Breast epithelium (tissue), 4 donors: ENCODE measurements around the gene IL31. TPM values are rescaled to one million over a fixed set of nuclear protein-coding genes. Genes with fewer than 3 reads are reported as not detected.

Source experiments
- DNase-seq, 2 donors: peaks; one replicate each; pipeline ENCODE4 v3.0.0-alpha.2; 2019; ENCODE audit warnings: low spot score in 2 of 2
- H3K27ac ChIP-seq, 2 donors: fragments of 200-600 bp; sonication (generic) in 1 of 2; one replicate each; pipeline ENCODE4 v1.5.1; 2016 to 2019; ENCODE audit warnings: mild to moderate bottlenecking in 1 of 2
- H3K27me3 ChIP-seq, 2 donors: fragments of 200-600 bp; sonication (generic) in 1 of 2; one replicate each; pipeline versions ENCODE4 v1.5.1 to v1.6.0; 2017 to 2019; ENCODE audit warnings: control low read depth in 1 of 2, mild to moderate bottlenecking in 1 of 2
- H3K36me3 ChIP-seq: fragments of 200-600 bp; one replicate; pipeline ENCODE4 v1.5.1; 2019
- H3K4me1 ChIP-seq, 2 donors: fragments of 200-600 bp; sonication (generic); one replicate each; pipeline ENCODE4 v1.5.1; 2016 to 2019; ENCODE audit warnings: control low read depth in 1 of 2
- H3K4me3 ChIP-seq, 3 donors: fragments of 200-600 bp; sonication (generic); 1 replicate in 2 of 3; 2 replicates in 1 of 3; pipeline ENCODE4 v1.5.1; 2016 to 2019; ENCODE audit warnings: mild to moderate bottlenecking in 3 of 3, moderate library complexity in 2 of 3
- H3K9me3 ChIP-seq, 2 donors: fragments of 200-600 bp; sonication (generic) in 1 of 2; one replicate each; pipeline ENCODE4 v1.5.1; 2016 to 2019; ENCODE audit warnings: control low read depth in 1 of 2
- CTCF ChIP-seq, 3 donors: fragments of 450-650 bp; IDR thresholded peaks; one replicate each; pipeline ENCODE4 v1.5.1; 2016 to 2017; ENCODE audit warnings: antibody characterized with exemption in 3 of 3, mild to moderate bottlenecking in 3 of 3, moderate library complexity in 3 of 3
- POLR2A ChIP-seq: fragments of 450-650 bp; IDR thresholded peaks from one replicate; pipeline ENCODE4 v1.6.1; 2016; ENCODE audit warnings: antibody characterized with exemption, mild to moderate bottlenecking, moderate library complexity
- POLR2AphosphoS5 ChIP-seq, 3 donors: sonication (generic); formaldehyde crosslinking; IDR thresholded peaks; one replicate each; pipeline ENCODE4 v1.6.1; 2017; ENCODE audit warnings: antibody characterized with exemption in 3 of 3
- intact Hi-C: fragments of 100-400 bp; cut with DNase I; formaldehyde crosslinking; loops from one replicate; pipeline ENCODE4 v1.15.1; 2023; ENCODE audit warnings: low total_unique reads
- total RNA-seq, 3 donors: library from RNA; depleted of rRNA; stranded (reverse); fragments of >200 nt; gene quantifications; one replicate each; pipeline ENCODE4 v1.1.0, GENCODE V29; 2016

Gene IL31
- total RNA-seq, 3 donors from 2014 or later = not detected

DNA sequence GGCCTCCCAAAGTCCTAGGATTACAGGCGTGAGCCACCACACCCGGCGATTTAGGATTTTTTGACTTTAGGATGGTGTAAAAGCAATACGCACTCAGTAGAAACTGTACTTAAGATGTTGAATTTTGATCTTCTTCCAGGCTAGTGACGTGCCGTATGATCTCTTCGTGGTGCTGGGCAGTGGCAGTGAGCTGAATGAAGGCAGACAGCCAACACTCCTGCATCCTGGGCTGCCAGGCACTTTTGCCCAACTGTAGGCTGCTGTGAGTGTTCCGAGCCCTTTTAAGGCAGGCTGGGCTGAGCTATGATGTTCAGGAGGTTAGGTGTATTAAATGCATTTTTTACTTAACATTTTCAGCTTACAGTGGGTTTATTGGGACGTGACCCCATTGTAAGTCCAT is 21.3 kb downstream of the IL31 start:
- no peak for DNase-seq
- Histone ChIP-seq H3K27me3 (no peaks in the 10 kb centered on the region), H3K9me3 (no peaks in the 10 kb centered on the region), H3K27ac (no peak overlapping the region), H3K36me3 (no peaks in the 10 kb centered on the region), H3K4me3 (no peak overlapping the region), H3K4me1 (no peaks in the 10 kb centered on the region)
- intact Hi-C loops = no loop called here
- TF ChIP-seq POLR2A = no peak
- no peak for TF ChIP-seq POLR2AphosphoS5 (IDR thresholded peaks at IDR 0.05)
- TF ChIP-seq CTCF (IDR thresholded peaks at IDR 0.05) = no peak

GRCh38 chr12:122150127-122150681 is 23.8 kb downstream of the IL31 start:
- intact Hi-C loops = no loop called here
- Histone ChIP-seq H3K9me3 (no peaks in the 10 kb centered on the region), H3K4me1 (no peaks in the 10 kb centered on the region), H3K36me3 (no peaks in the 10 kb centered on the region), H3K27me3 (no peaks in the 10 kb centered on the region), H3K27ac (no peak overlapping the region), H3K4me3 (no peak overlapping the region)
- TF ChIP-seq CTCF (IDR thresholded peaks at IDR 0.05) = no peak
- no peak for DNase-seq

DNA sequence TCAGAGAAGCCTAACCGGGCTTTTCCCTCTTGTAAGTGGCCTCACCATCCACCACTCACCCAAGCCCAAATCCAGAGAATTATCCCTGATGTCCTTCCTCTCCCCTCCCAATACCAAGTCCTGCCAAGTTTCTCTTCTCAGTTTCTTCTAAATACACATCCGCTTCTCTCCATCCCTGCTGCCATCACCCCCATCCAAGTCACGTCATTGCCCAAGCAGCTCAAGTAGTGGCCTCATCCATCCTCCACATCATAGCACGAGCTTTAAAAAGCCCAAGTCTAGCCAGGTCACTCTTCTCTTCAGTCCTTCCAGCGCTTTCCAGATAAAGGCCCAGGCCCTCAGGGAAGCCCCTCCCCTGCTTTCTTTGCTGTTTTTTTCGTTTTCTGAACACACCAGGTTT is 25.4 kb downstream of the IL31 start:
- Histone ChIP-seq H3K4me3 (no peak overlapping the region), H3K9me3 (no peaks in the 10 kb centered on the region), H3K4me1 (no peaks in the 10 kb centered on the region), H3K36me3 (no peaks in the 10 kb centered on the region), H3K27me3 (no peaks in the 10 kb centered on the region), H3K27ac (no peak overlapping the region)
- intact Hi-C loops = no loop called here
- no peak for DNase-seq
- TF ChIP-seq POLR2AphosphoS5 (IDR thresholded peaks at IDR 0.05) (no peak), POLR2A (no peak), CTCF (IDR thresholded peaks at IDR 0.05) (no peak)

DNA sequence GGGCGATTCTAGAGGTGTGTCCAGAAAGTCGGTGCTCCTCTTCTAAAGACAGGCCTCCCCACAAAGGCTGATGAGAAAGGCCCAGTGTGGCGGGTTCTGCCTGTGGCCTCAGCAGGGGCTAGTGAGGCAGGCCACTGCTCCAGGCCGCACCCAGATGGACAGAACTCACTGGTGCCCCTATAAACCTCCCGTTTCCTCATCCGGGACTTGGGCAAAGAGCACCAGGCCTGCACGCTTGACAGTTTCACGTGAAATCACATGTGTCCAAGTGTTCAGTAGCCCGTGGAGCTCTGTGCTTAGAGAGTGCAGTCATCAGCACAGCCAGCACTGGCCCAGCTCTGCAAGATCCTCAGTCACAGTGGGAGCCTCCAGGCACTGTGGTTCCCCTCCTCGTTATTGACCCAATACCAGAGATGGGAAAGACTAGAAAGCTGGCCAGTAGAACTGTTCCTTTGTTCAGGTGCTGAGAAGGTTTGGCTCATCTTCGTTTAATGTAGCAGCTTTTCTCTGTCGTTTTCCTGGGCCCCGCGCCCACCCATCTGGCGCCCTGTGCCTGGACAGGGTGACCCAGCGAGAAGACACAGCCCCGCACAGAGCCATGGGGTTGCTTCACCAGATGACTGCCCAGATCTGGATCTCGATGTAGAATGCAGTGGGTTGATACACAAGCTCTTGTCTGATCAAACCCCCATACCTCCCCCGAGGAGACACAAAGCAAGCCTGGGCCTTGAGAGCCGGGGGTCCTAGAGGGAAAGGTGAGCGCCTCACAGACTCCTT is 26.3 kb downstream of the IL31 start:
- Histone ChIP-seq H3K9me3 (no peaks in the 10 kb centered on the region), H3K27me3 (no peaks in the 10 kb centered on the region), H3K4me3 (no peak overlapping the region), H3K36me3 (peaks cover under 1% of the 10 kb centered on the region), H3K27ac (no peak overlapping the region), H3K4me1 (no peaks in the 10 kb centered on the region)
- no peak for DNase-seq
- intact Hi-C loops = no loop called here
- TF ChIP-seq POLR2AphosphoS5 (IDR thresholded peaks at IDR 0.05) (no peak), CTCF (IDR thresholded peaks at IDR 0.05) (no peak), POLR2A (no peak)

GRCh38 chr12:122145505-122146330 is 28.3 kb downstream of the IL31 start:
- H3K36me3 ChIP-seq = peaks cover 13% of the 10 kb centered on the region
- intact Hi-C loops = no loop called here

More at GRCh38 chr12:122145505-122146330, 28.3 kb downstream of the IL31 start:
- Histone ChIP-seq H3K4me3 (no peak overlapping the region), H3K9me3 (no peaks in the 10 kb centered on the region), H3K27ac (no peak overlapping the region), H3K4me1 (no peaks in the 10 kb centered on the region), H3K27me3 (no peaks in the 10 kb centered on the region)
- TF ChIP-seq POLR2AphosphoS5 (IDR thresholded peaks at IDR 0.05) (no peak), POLR2A (no peak), CTCF (IDR thresholded peaks at IDR 0.05) (no peak)
- DNase-seq = no peak
